Coronary artery (tissue), 2 donors: ENCODE results near the gene PIK3C3.

Source experiments
- DNase-seq: peaks from one replicate; pipeline ENCODE4 v3.0.0-alpha.2; 2017; ENCODE audit warnings: low spot score
- H3K27ac ChIP-seq, 2 donors: fragments of 200-600 bp; sonication (generic); one replicate each; pipeline ENCODE4 v1.5.1; 2016 to 2019
- H3K4me3 ChIP-seq: fragments of 200-600 bp; sonication (generic); 2 replicates; pipeline ENCODE4 v1.5.1; 2016; ENCODE audit warnings: mild to moderate bottlenecking, moderate library complexity
- TF ChIP-seq, protein P1 (sequence below): fragments of 200-600 bp; sonication (generic); IDR thresholded peaks from one replicate; pipeline ENCODE4 v1.5.1; 2019; ENCODE audit warnings: antibody characterized with exemption

PIK3C3 gene

DNA sequence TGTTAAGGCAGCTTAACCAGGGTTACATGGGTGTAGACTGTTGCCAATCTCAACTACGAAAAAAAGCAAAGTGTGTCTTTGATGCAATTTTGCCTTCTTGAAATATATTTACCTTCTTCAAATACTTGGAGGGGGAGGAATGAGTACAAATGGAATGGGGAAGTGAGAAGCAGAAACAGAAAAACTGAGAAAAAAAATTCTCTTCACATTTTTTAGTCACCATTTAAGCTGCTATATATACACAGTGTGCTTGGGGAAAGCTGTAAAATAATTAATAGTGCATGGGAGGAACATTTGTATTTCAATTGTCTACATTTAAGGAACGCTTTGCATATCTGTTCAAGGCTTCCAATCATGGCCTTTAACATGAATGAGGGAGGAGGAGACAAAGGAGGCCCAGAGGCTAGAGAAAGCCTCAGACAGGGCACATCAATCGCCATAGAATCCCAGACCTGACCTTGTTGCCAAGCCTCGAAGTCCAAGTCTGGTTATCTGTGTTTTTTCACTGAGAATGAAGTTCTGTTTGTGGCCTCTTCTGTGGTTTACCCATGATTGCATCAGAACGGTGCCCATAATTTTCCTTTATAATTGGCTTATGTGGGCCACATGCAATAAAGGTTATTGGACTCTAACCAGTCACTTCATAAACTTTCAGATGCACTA, 158.6 kb downstream of the PIK3C3 start:
- no peak for DNase-seq
- TF ChIP-seq, protein P1, sequence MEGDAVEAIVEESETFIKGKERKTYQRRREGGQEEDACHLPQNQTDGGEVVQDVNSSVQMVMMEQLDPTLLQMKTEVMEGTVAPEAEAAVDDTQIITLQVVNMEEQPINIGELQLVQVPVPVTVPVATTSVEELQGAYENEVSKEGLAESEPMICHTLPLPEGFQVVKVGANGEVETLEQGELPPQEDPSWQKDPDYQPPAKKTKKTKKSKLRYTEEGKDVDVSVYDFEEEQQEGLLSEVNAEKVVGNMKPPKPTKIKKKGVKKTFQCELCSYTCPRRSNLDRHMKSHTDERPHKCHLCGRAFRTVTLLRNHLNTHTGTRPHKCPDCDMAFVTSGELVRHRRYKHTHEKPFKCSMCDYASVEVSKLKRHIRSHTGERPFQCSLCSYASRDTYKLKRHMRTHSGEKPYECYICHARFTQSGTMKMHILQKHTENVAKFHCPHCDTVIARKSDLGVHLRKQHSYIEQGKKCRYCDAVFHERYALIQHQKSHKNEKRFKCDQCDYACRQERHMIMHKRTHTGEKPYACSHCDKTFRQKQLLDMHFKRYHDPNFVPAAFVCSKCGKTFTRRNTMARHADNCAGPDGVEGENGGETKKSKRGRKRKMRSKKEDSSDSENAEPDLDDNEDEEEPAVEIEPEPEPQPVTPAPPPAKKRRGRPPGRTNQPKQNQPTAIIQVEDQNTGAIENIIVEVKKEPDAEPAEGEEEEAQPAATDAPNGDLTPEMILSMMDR = no peak
- Histone ChIP-seq H3K4me3 (no peak overlapping the region), H3K27ac (peak overlapping the region in 1 of 2 donors; percentile 20)

GRCh38 chr18:42114310-42114943, 159.4 kb downstream of the PIK3C3 start:
- H3K27ac ChIP-seq = peak overlapping the region in 1 of 2 donors; percentile 20
- TF ChIP-seq, protein P1 = peak; percentile 63
- no peak for DNase-seq
- no peak overlapping the region for H3K4me3 ChIP-seq

DNA sequence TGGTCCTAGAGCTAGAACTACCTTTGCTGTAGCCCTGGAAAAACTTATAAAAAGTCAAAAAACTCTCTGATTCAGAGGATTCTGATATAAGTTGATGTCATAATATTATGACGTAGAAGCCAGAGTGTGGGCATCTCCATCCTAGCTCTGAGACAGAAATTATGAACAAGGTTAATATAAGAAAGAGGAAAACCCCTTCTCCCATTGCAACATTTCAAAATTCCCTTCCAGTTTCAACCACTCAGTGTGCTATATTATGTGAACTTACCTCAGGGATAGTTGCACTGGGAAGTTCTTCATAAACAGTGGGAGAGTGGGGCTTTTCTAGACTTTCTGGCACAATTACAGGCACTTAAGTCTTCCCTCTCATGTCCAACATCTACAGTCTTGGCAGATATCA, 171.6 kb downstream of the PIK3C3 start:
- TF ChIP-seq, protein P1 = no peak
- Histone ChIP-seq H3K27ac (no peak overlapping the region), H3K4me3 (no peak overlapping the region)
- DNase-seq = no peak

- Histone ChIP-seq H3K27ac (no peak overlapping the region), H3K4me3 (no peak overlapping the region)
- TF ChIP-seq, protein P1 = no peak
- DNase-seq = no peak
These were observed 176.3 kb downstream of the PIK3C3 start for GRCh38 chr18:42131066-42131929.

DNA sequence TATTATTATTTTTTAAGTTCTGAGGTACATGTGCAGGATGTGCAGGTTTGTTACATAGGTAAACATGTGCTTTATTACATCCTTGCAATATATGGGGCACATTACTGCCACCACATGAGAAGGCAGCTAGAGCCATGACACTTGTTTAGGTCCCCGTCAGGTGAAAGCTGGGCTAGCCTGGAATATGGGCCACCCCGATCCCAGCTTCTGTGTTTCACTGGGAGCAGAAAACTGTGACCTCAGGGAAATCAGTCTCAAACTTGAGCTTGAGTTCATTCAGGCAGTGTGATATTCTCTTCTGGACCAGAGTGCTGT, 176.9 kb downstream of the PIK3C3 start:
- no peak overlapping the region for H3K4me3 ChIP-seq
- H3K27ac ChIP-seq = no peak overlapping the region
- DNase-seq = no peak
- TF ChIP-seq, protein P1 = no peak
